ENCODE results near the gene PCK2.

The PCK2 gene

GRCh38 chr14:24122416-24122815 lies 28.3 kb downstream of the PCK2 start:
- no peak for TF ChIP-seq CTCF (IDR thresholded peaks at IDR 0.05; ENCODE audit: insufficient read depth, low read depth, low read length, missing control alignments)
- H3K4me3 ChIP-seq (ENCODE audit: low read length), result no peak overlapping the region
- no peak for DNase-seq (ENCODE audit: low read depth)

- no peak for TF ChIP-seq CTCF (IDR thresholded peaks at IDR 0.05; ENCODE audit: insufficient read depth, low read depth, low read length, missing control alignments)
- H3K4me3 ChIP-seq (ENCODE audit: low read length), result no peak overlapping the region
- DNase-seq (ENCODE audit: low read depth), result no peak
Observed at GRCh38 chr14:24122898-24123297, 28.8 kb downstream of the PCK2 start.

GRCh38 chr14:24123424-24124417 lies 29.6 kb downstream of the PCK2 start:
- no peak for DNase-seq (ENCODE audit: low read depth)
- TF ChIP-seq CTCF (IDR thresholded peaks at IDR 0.05; ENCODE audit: insufficient read depth, low read depth, low read length, missing control alignments), result no peak
- no peak overlapping the region for H3K4me3 ChIP-seq (ENCODE audit: low read length)

GRCh38 chr14:24126939-24127338 lies 32.8 kb downstream of the PCK2 start:
- no peak for DNase-seq (ENCODE audit: low read depth)
- no peak for TF ChIP-seq CTCF (IDR thresholded peaks at IDR 0.05; ENCODE audit: insufficient read depth, low read depth, low read length, missing control alignments)
- H3K4me3 ChIP-seq (ENCODE audit: low read length), result no peak overlapping the region

- no peak for TF ChIP-seq CTCF (IDR thresholded peaks at IDR 0.05; ENCODE audit: insufficient read depth, low read depth, low read length, missing control alignments)
- H3K4me3 ChIP-seq (ENCODE audit: low read length), result no peak overlapping the region
- DNase-seq (ENCODE audit: low read depth), result no peak
Observed at GRCh38 chr14:24127673-24128072, 33.6 kb downstream of the PCK2 start.

- no peak for TF ChIP-seq CTCF (IDR thresholded peaks at IDR 0.05; ENCODE audit: insufficient read depth, low read depth, low read length, missing control alignments)
- no peak for DNase-seq (ENCODE audit: low read depth)
- H3K4me3 ChIP-seq (ENCODE audit: low read length), result no peak overlapping the region
Observed at GRCh38 chr14:24129410-24129998, 35.4 kb downstream of the PCK2 start.

Measured in epithelial cell of esophagus (primary cell).